A549 (cell line): Measurements from ENCODE around the gene ADAM19. TPM values are rescaled to one million over a fixed set of nuclear protein-coding genes. Genes with fewer than 3 reads are reported as not detected.

Experiments
- ATAC-seq, 2 experiments: fragments of 200-7000 bp in 1 of 2; fragments of >200 bp in 1 of 2; cut with Nextera tagmentation in 1 of 2; cut with Tn5 transposase in 1 of 2; 3 replicates each; pipeline versions ENCODE4 v1.8.0 to v1.9.1; 2018 to 2020; ENCODE audit warnings: mild to moderate bottlenecking in 1 of 2, moderate library complexity in 1 of 2
- CTCF ChIA-PET: fragments of 300-600 bp; sonication (Branson Sonifier 250); formaldehyde crosslinking; extraction: SDS; loops from one replicate; lab custom pipeline; 2021; ENCODE audit warnings: antibody characterized with exemption, inconsistent platforms; lab: Yijun Ruan, JAX
- POLR2A ChIA-PET: fragments of 350-600 bp; formaldehyde crosslinking; extraction: SDS; loops from one replicate; lab custom pipeline; 2021; ENCODE audit warnings: antibody characterized with exemption, inconsistent platforms; lab: Yijun Ruan, JAX
- DNase-seq, 2 experiments: peaks; one replicate each; pipeline versions ENCODE4 v3.0.0 to v3.0.0-alpha.2; 2011 to 2016; ENCODE audit warnings: low read depth in 1 of 2, low spot score in 1 of 2
- FAIRE-seq: peaks from 2 replicates; lab custom pipeline; 2011; peaks lifted over from hg19 to GRCh38; lab: Jason Lieb, UNC
- H3K27ac ChIP-seq, 2 experiments: fragments of >200 bp; sonication (Bioruptor Twin); formaldehyde crosslinking; 3 replicates each; pipeline ENCODE4 v1.5.1; 2016 to 2017
- H3K4me1 ChIP-seq: fragments of >200 bp; sonication (Bioruptor Twin); formaldehyde crosslinking; 3 replicates; pipeline ENCODE4 v1.6.1; 2016
- H3K4me2 ChIP-seq: fragments of >200 bp; sonication (Bioruptor Twin); formaldehyde crosslinking; 3 replicates; pipeline ENCODE4 v1.6.1; 2016
- H3K4me3 ChIP-seq: fragments of >200 bp; sonication (Bioruptor Twin); formaldehyde crosslinking; 3 replicates; pipeline ENCODE4 v1.5.1; 2016
- H3K9me3 ChIP-seq: fragments of >200 bp; sonication (Bioruptor Twin); formaldehyde crosslinking; 3 replicates; pipeline ENCODE4 v1.6.1; 2016
- BHLHE40 ChIP-seq: IDR thresholded peaks from 2 replicates; pipeline ENCODE4 v1.6.1; 2012; ENCODE audit warnings: low read depth, low read length, inconsistent platforms
- CEBPB ChIP-seq, 2 experiments: fragments of >200 bp in 1 of 2; sonication (Bioruptor Twin) in 1 of 2; formaldehyde crosslinking in 1 of 2; IDR thresholded peaks; 2 replicates each; pipeline ENCODE4 v1.6.1; 2012 to 2016
- CHD2 ChIP-seq: fragments of 150-350 bp; IDR thresholded peaks from 2 replicates; pipeline ENCODE4 v1.6.1; 2014; ENCODE audit warnings: low read length; ENCODE audit not compliant: partially characterized antibody
- EHMT2 ChIP-seq: fragments of 200-600 bp; sonication (generic); IDR thresholded peaks from 2 replicates; pipeline ENCODE4 v1.6.1; 2016; ENCODE audit warnings: antibody characterized with exemption, low read depth, mild to moderate bottlenecking, moderate library complexity
- ESRRA ChIP-seq: fragments of 150-350 bp; IDR thresholded peaks from 2 replicates; pipeline ENCODE4 v1.6.1; 2014; ENCODE audit warnings: mild to moderate bottlenecking, low read length, borderline replicate concordance
- HOXA7 ChIP-seq: fragments of 250-450 bp; sonication (Bioruptor Pico); IDR thresholded peaks from 2 replicates; pipeline ENCODE4 v1.5.0; 2020; ENCODE audit warnings: mild to moderate bottlenecking, moderate library complexity
- HOXB13 ChIP-seq: fragments of 250-450 bp; sonication (Bioruptor Pico); IDR thresholded peaks from 2 replicates; pipeline ENCODE4 v1.5.0; 2020; ENCODE audit warnings: low read depth, mild to moderate bottlenecking, moderate library complexity
- RNF2 ChIP-seq: fragments of 200-600 bp; sonication (generic); IDR thresholded peaks from 2 replicates; pipeline ENCODE4 v1.6.1; 2016; ENCODE audit warnings: low read depth, mild to moderate bottlenecking, antibody characterized with exemption, moderate library complexity, borderline replicate concordance
- SMC3 ChIP-seq: fragments of >200 bp; sonication (Bioruptor Twin); formaldehyde crosslinking; IDR thresholded peaks from 3 replicates; pipeline ENCODE4 v1.6.1; 2018; ENCODE audit warnings: inconsistent platforms
- TP53 ChIP-seq: fragments of 250-450 bp; sonication (Bioruptor Pico); IDR thresholded peaks from 2 replicates; pipeline ENCODE4 v1.5.0; 2021; ENCODE audit warnings: mild to moderate bottlenecking, moderate library complexity
- ZNF302 ChIP-seq: fragments of 250-450 bp; sonication (Bioruptor Pico); IDR thresholded peaks from 2 replicates; pipeline ENCODE4 v1.9.0; 2021; ENCODE audit warnings: inconsistent platforms, mild to moderate bottlenecking, moderate library complexity
- WGBS: methylation state at CpG from one replicate; pipeline ENCODE4 v1.1.6; 2017; ENCODE audit errors: missing lambda C conversion rate; 5-methylcytosine and 5-hydroxymethylcytosine counted together
- polyA plus RNA-seq, 4 experiments: library from polyadenylated mRNA; depleted of rRNA in 3 of 4; stranded (reverse); fragments of >200 nt; fragmentation: RNase III in 1 of 4; extraction: RNeasy Plus Mini Kit Qiagen cat#74134 plus additional on column Dnase treatment in 1 of 4; gene quantifications; 2 replicates in 3 of 4; 3 replicates in 1 of 4; pipeline ENCODE4 v1.2.3, GENCODE V29; 2011 to 2017
- TF ChIP-seq, protein P1 (sequence below): fragments of 200-600 bp; sonication (generic); IDR thresholded peaks from 2 replicates; pipeline ENCODE4 v1.6.1; 2016; ENCODE audit warnings: antibody characterized with exemption, mild to moderate bottlenecking, moderate library complexity
- TF ChIP-seq, protein P2 (sequence below): IDR thresholded peaks from 2 replicates; pipeline ENCODE4 v1.6.1; 2012
- TF ChIP-seq, protein P3 (sequence below): fragments of 250-450 bp; sonication (Bioruptor Pico); IDR thresholded peaks from 2 replicates; pipeline ENCODE4 v1.5.0; 2020; ENCODE audit warnings: low read depth, mild to moderate bottlenecking, moderate library complexity
- TF ChIP-seq, protein P4 (sequence below): fragments of >200 bp; sonication (Bioruptor Twin); formaldehyde crosslinking; IDR thresholded peaks from 3 replicates; pipeline ENCODE4 v1.5.1; 2016
- TF ChIP-seq, protein P5 (sequence below): fragments of 450-650 bp; IDR thresholded peaks from 2 replicates; pipeline ENCODE4 v1.6.1; 2014; ENCODE audit warnings: antibody characterized with exemption
- TF ChIP-seq, protein P6 (sequence below): fragments of 150-350 bp; IDR thresholded peaks from 2 replicates; pipeline ENCODE4 v1.6.1; 2014; ENCODE audit warnings: low read depth, mild to moderate bottlenecking, low read length

ADAM19 gene
- polyA plus RNA-seq, 2 of the 4 experiments (the other 2 are of a cell fraction): 7.7 to 15.2 TPM

DNA sequence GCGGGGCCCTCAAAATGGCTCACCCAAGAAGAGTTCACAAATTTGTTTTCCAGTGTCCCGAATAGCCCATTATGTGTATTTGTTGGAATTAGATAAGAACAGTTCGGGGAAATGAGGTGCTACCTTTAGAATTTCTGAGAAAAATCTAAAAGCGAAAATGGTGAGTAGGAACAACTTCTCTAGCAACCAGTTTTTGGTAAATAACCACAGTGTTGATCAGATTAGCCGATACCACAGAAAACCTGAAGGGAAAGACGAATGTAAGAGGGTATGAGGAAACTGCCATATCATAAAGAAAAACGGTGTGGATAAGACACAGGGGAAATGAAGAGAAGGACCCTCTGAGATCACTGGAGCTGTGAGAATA lies 31.0 kb downstream of the ADAM19 start:
- DNase-seq (no peak), FAIRE-seq (no peak), ATAC-seq (no peak)
- no peak overlapping the region for H3K4me3 ChIP-seq
- no peaks in the 10 kb centered on the region for H3K9me3 ChIP-seq
- ChIA-PET CTCF (interaction anchor here (1.1 to 2.1 kb wide), 5 partner anchors 10 to 216 kb away, joined by 3 to 5 read pairs (median 4); no protein-coding TSS in a partner anchor), POLR2A (no interaction called here)
- H3K4me1 ChIP-seq: peaks cover 23% of the 10 kb centered on the region
- TF ChIP-seq, protein P1, sequence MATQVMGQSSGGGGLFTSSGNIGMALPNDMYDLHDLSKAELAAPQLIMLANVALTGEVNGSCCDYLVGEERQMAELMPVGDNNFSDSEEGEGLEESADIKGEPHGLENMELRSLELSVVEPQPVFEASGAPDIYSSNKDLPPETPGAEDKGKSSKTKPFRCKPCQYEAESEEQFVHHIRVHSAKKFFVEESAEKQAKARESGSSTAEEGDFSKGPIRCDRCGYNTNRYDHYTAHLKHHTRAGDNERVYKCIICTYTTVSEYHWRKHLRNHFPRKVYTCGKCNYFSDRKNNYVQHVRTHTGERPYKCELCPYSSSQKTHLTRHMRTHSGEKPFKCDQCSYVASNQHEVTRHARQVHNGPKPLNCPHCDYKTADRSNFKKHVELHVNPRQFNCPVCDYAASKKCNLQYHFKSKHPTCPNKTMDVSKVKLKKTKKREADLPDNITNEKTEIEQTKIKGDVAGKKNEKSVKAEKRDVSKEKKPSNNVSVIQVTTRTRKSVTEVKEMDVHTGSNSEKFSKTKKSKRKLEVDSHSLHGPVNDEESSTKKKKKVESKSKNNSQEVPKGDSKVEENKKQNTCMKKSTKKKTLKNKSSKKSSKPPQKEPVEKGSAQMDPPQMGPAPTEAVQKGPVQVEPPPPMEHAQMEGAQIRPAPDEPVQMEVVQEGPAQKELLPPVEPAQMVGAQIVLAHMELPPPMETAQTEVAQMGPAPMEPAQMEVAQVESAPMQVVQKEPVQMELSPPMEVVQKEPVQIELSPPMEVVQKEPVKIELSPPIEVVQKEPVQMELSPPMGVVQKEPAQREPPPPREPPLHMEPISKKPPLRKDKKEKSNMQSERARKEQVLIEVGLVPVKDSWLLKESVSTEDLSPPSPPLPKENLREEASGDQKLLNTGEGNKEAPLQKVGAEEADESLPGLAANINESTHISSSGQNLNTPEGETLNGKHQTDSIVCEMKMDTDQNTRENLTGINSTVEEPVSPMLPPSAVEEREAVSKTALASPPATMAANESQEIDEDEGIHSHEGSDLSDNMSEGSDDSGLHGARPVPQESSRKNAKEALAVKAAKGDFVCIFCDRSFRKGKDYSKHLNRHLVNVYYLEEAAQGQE: no peak
- TF ChIP-seq, protein P2, sequence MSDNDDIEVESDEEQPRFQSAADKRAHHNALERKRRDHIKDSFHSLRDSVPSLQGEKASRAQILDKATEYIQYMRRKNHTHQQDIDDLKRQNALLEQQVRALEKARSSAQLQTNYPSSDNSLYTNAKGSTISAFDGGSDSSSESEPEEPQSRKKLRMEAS: no peak
- TF ChIP-seq CHD2: no peak
- no peak for TF ChIP-seq TP53
- TF ChIP-seq, protein P3, sequence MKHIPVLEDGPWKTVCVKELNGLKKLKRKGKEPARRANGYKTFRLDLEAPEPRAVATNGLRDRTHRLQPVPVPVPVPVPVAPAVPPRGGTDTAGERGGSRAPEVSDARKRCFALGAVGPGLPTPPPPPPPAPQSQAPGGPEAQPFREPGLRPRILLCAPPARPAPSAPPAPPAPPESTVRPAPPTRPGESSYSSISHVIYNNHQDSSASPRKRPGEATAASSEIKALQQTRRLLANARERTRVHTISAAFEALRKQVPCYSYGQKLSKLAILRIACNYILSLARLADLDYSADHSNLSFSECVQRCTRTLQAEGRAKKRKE (CRISPR knock-in tag): no peak
- TF ChIP-seq ESRRA: no peak
- TF ChIP-seq, protein P4, sequence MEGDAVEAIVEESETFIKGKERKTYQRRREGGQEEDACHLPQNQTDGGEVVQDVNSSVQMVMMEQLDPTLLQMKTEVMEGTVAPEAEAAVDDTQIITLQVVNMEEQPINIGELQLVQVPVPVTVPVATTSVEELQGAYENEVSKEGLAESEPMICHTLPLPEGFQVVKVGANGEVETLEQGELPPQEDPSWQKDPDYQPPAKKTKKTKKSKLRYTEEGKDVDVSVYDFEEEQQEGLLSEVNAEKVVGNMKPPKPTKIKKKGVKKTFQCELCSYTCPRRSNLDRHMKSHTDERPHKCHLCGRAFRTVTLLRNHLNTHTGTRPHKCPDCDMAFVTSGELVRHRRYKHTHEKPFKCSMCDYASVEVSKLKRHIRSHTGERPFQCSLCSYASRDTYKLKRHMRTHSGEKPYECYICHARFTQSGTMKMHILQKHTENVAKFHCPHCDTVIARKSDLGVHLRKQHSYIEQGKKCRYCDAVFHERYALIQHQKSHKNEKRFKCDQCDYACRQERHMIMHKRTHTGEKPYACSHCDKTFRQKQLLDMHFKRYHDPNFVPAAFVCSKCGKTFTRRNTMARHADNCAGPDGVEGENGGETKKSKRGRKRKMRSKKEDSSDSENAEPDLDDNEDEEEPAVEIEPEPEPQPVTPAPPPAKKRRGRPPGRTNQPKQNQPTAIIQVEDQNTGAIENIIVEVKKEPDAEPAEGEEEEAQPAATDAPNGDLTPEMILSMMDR: no peak
- TF ChIP-seq ZNF302 (CRISPR knock-in tag): no peak
- no peak for TF ChIP-seq RNF2
- TF ChIP-seq HOXB13 (CRISPR knock-in tag): no peak
- H3K27ac ChIP-seq: no peak overlapping the region
- 77% methylated on average over 7 of the region's 7 CpGs for WGBS
- no peak overlapping the region for H3K4me2 ChIP-seq

DNA sequence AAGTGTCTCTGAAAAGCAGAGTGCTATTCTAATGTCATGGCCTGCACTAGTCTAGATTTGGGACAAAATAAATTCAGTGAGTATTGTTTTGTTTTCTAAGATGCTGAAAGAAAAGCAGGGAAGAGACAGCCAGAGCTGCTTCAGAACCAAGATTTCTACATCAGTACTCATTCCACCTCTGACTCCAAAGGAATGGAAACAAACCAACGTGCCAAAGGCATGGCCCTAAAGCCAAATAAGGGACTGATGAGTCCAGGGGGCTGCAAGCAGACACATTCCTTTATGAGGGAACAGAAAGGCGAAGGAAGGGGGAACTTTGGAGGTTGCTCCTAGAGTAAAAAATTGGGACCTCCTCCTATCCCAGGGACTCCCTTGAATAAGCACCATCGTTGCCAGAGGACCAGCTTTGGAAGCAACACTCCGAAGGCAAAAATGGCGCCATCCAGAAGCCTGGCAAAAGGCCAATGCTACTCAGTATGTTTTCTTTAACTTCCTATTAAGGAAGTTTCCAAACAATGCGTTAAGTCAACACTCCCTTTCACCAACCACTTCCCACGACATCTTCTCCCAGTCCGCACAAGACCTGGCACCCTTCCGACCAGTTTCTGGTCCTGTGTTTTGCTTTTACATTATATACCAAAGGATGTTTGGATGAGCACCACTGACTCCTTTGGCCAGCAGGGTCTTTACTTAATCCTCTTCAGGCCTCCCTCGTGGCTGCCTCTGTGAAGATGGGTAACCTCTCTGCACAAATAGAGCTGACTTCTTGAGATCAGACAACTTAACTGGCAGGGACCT lies 31.6 kb downstream of the ADAM19 start:
- CTCF ChIA-PET: interaction anchor here (1.1 to 2.1 kb wide), 5 partner anchors 11 to 215 kb away, joined by 3 to 5 read pairs (median 4); no protein-coding TSS in a partner anchor
- DNase-seq (no peak), FAIRE-seq (no peak), ATAC-seq (no peak)
- WGBS: 62% methylated on average over 10 of the region's 10 CpGs
- no peak overlapping the region for H3K27ac ChIP-seq
- H3K9me3 ChIP-seq: no peaks in the 10 kb centered on the region
- TF ChIP-seq ZNF302 (CRISPR knock-in tag): no peak
- TF ChIP-seq BHLHE40: no peak
- no peak for TF ChIP-seq SMC3
- no peak for TF ChIP-seq CEBPB (IDR thresholded peaks at IDR 0.05)
- no peak for TF ChIP-seq HOXA7 (CRISPR knock-in tag)
- no peak for TF ChIP-seq EHMT2
- TF ChIP-seq, protein P5, sequence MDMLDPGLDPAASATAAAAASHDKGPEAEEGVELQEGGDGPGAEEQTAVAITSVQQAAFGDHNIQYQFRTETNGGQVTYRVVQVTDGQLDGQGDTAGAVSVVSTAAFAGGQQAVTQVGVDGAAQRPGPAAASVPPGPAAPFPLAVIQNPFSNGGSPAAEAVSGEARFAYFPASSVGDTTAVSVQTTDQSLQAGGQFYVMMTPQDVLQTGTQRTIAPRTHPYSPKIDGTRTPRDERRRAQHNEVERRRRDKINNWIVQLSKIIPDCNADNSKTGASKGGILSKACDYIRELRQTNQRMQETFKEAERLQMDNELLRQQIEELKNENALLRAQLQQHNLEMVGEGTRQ: no peak
- TF ChIP-seq, protein P6, sequence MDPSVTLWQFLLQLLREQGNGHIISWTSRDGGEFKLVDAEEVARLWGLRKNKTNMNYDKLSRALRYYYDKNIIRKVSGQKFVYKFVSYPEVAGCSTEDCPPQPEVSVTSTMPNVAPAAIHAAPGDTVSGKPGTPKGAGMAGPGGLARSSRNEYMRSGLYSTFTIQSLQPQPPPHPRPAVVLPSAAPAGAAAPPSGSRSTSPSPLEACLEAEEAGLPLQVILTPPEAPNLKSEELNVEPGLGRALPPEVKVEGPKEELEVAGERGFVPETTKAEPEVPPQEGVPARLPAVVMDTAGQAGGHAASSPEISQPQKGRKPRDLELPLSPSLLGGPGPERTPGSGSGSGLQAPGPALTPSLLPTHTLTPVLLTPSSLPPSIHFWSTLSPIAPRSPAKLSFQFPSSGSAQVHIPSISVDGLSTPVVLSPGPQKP: no peak
- no peak overlapping the region for H3K4me2 ChIP-seq
- POLR2A ChIA-PET: no interaction called here
- H3K4me1 ChIP-seq: peaks cover 17% of the 10 kb centered on the region
- H3K4me3 ChIP-seq: no peak overlapping the region
